HL-60/S4 (cell line): ENCODE measurements around the gene DLX2.
"Not testable (repeated sequence)": the region's sequence is repeated elsewhere in the genome, so short reads cannot be mapped to it uniquely, and the experiment has no call there.

Experiments
- in situ Hi-C: fragments of 300-500 bp; cut with MboI; formaldehyde crosslinking; loops from 2 replicates; pipeline ENCODE4 v1.14.3; 2022; ENCODE audit warnings: low sequenced_read_pairs

DLX2 gene

GRCh38 chr2:172102391-172103359, at the start of gene DLX2:
Gene DLX2, minus strand, starts transcription at chr2:172102900. Its CDS starts 362 bp downstream, at chr2:172102538.
- in situ Hi-C loops = no loop called here

DNA sequence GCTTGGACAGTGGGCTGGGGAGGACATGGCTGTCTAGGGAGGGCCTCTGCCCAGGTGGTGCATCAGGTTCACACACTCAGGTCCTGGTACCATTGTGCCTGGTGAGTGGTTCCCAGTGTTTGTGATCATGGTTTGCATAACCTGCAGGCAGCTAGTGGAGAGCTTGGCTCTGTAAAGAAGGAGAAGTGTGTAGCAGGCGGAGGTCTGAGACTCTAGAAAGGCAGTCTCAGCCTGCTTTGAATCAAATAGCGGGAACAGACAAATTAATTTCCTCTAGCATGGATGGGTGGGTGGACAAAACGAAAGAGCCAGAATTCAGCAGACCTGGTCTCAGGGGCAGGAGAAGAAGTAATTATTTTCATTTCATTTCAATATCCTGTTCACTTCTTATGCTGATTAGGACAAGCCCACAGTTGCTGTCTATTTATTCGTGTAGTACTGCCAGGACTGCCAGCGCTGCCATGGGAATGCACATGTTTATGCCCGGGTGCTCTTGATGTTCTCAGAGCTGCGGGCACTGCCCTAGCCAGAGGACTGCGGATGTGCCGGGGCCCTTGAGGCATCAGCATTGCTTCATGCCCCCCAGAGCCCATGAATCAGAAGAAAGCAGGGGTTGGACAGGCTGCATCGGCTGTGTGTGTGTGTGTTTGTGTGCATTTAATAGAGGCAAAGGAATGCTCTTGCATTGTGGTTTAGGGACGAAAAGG, 45.4 kb upstream of the DLX2 start:
- in situ Hi-C loops = no loop called here

DNA sequence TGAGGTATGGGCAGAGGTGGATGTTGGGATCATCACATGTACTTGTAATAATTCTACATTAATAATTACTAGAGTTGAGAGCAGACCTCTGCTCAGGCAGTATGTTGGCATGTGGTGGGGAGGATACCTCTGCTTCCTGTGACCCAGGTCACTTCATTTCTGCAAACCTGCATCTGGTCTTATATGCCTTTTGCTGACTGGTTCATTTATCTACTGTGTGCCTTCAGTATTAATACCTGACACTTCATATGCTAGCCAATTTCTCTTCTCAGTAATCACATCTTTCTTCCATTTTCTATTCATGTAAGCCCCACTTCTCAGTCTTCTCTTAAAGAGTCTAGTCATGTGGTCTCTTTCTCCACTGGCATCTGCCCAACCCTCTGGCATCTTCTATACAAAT, 41.1 kb upstream of the DLX2 start:
- in situ Hi-C loops = no loop called here

DNA sequence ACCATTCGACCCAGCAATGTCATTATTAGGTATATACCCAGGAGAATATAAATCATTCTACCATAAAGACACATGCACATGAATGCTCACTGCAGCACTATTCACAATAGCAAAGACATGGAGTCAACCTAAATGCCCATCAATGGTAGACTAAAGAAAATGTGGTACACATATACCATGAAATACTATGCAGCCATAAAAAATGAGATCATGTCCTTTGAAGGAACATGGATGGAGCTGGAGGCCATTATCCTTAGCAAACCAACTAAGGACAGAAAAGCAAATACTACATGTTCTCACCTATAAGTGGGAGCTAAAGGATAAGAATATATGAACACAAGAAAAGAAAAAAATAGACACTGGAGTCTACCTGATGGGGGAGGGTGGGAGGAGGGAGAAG, 36.0 kb upstream of the DLX2 start:
- in situ Hi-C loops = not testable (repeated sequence)

DNA sequence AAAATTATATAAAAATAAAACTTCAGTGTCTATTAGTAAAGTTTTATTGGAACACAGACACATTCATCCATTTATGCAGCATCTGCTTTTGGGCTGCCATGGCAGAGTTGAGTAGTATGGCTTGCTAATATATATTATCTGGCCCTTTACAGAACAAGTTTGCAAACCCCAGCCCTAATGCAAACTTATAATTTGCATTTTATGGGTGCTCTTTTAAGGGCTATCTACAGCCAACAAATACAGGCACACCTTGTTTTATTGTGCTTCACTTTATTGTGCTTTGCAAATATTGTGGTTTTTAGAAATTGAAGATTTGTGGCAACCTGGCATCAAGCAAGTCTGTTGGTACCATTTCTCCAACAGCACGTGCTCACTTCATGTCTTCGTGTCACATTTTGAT, 35.2 kb upstream of the DLX2 start:
- in situ Hi-C loops = no loop called here

- in situ Hi-C loops = no loop called here
Observed at GRCh38 chr2:172137109-172137508, 34.4 kb upstream of the DLX2 start.

DNA sequence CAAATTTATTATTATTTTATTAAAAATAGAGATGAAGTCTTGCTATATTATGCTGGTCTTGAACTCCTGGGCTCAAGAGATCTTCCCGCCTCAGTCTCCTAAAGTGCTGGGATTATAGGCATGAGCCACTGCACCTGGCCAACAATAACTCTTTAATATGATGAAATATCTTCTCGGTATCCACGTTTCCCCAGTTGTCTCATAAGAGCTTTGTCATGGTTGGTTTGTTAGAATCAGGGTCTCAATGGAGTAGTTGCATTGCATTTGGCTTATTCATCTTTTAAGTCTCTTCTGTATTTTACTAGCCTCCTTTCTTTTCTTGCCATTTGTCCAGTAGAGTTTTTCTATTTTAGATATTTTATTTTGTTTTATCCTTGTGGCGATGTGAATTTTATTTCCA, 32.7 kb upstream of the DLX2 start:
- in situ Hi-C loops = no loop called here

- in situ Hi-C loops = no loop called here
Observed at GRCh38 chr2:172134270-172134669, 31.6 kb upstream of the DLX2 start.

GRCh38 chr2:172131713-172132555, 29.2 kb upstream of the DLX2 start:
- in situ Hi-C loops = no loop called here

GRCh38 chr2:172129404-172129803, 26.7 kb upstream of the DLX2 start:
- in situ Hi-C loops = no loop called here

DNA sequence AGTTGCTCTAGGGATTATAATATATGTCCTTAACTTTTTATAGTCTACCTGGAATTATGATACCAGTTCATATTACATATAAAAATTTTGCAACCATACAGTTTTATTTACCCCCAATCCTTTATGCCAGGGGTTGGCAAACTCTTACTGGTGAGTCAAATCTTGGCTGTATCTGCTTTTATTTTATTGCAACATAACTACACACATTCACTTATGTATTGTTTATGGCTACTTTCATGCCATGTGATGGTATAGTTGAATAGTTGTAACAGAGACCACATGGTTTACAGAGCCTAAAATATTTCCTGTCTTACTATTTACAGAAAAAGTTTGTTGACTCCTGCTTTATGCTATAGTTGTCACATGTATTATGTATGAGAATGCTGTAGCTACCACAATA, 25.8 kb upstream of the DLX2 start:
- in situ Hi-C loops = no loop called here

DNA sequence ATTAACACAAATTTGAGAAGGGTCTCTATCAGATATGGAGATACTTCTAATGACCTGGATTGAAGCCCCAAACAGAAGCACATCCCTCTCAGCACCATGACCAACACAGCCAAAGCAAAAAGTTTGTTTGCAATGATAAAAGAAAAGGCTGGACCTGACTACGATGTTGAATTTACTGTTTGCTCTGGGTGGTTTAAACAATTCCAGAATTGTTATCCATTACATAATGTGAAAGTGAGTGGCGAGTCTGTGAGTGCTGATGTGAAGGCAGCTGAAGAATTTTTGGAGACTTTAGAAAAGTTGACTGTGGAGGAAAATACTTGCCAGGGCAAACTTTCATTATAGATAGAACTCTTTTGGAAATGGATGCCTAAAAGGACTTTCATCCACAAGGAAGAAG, 17.4 kb upstream of the DLX2 start:
- in situ Hi-C loops = no loop called here

DNA sequence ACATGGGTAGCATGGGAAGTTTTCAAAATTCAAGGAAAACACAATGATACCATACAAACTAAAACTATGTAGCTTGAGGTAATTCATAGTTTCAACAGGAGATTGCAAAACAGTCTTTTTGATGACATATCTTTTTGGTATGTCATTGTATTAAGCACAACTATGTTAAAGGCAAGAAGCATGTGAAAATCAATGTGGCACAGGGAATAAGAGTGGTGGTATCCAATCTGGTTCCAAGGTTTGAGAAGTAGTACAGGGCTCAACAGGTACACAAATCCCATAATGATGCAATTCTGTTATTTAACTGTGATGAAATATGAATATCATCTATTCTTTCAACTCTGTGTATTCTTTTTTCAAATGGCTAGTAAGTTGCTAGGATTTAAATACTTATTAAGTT, 16.4 kb upstream of the DLX2 start:
- in situ Hi-C loops = loop anchor here (10.0 kb wide), 2 partner anchors 414 to 524 kb away; no protein-coding TSS in a partner anchor

GRCh38 chr2:172116107-172116506, 13.4 kb upstream of the DLX2 start:
- in situ Hi-C loops = loop anchor here (10.0 kb wide), 2 partner anchors 411 to 521 kb away; no protein-coding TSS in a partner anchor

GRCh38 chr2:172114579-172114978, 11.9 kb upstream of the DLX2 start:
- in situ Hi-C loops = loop anchor here (10.0 kb wide), 2 partner anchors 410 to 520 kb away; no protein-coding TSS in a partner anchor

- in situ Hi-C loops = loop anchor here (10.0 kb wide), 2 partner anchors 409 to 519 kb away; no protein-coding TSS in a partner anchor
Observed at GRCh38 chr2:172114176-172114575, 11.5 kb upstream of the DLX2 start.

GRCh38 chr2:172113617-172114016, 10.9 kb upstream of the DLX2 start:
- in situ Hi-C loops = loop anchor here (10.0 kb wide), 2 partner anchors 409 to 519 kb away; no protein-coding TSS in a partner anchor

- in situ Hi-C loops = loop anchor here (10.0 kb wide), 2 partner anchors 405 to 515 kb away; no protein-coding TSS in a partner anchor
Observed at GRCh38 chr2:172109988-172110811, 7.5 kb upstream of the DLX2 start.

DNA sequence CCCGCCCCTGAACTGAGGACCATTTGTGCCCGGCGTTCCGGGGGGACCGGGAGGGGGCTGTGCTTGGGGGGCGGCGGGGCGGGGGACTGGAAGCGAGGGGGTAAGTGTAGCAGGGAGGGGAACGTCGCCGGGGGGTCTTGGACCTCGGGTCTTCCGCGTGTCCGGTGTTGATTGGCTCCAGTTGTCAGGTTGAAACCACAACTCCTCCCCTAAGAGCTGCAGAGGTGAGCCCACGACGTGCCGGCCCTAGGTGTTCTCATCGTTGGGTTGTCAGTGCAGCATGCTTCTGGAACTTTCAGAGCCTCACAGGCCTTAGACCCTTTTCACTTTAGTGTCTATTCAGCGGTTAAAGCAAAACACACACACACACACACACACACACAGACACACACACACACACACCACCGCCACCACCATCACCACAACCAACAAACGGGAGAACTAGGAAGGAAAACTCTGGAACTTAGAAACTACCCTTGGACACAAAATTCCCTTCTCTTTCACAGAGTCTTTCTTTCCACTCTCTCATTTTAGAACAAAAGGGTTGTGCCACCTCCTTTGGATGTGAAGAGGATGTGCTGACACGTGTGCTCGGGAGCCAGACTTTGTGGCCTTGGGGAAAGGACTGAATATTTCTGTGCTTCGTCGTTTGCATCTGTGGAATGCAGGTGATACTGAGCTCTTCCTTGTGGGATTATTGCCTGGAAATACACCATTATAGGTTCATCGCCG, 6.7 kb upstream of the DLX2 start:
- in situ Hi-C loops = no loop called here
